Amniotic epithelial cell (primary cell): ENCODE data around the gene CUBN.

Experiments
- DNase-seq: peaks from one replicate; pipeline ENCODE4 v3.0.0-alpha.2; 2010; ENCODE audit warnings: low read depth

Gene CUBN

DNA sequence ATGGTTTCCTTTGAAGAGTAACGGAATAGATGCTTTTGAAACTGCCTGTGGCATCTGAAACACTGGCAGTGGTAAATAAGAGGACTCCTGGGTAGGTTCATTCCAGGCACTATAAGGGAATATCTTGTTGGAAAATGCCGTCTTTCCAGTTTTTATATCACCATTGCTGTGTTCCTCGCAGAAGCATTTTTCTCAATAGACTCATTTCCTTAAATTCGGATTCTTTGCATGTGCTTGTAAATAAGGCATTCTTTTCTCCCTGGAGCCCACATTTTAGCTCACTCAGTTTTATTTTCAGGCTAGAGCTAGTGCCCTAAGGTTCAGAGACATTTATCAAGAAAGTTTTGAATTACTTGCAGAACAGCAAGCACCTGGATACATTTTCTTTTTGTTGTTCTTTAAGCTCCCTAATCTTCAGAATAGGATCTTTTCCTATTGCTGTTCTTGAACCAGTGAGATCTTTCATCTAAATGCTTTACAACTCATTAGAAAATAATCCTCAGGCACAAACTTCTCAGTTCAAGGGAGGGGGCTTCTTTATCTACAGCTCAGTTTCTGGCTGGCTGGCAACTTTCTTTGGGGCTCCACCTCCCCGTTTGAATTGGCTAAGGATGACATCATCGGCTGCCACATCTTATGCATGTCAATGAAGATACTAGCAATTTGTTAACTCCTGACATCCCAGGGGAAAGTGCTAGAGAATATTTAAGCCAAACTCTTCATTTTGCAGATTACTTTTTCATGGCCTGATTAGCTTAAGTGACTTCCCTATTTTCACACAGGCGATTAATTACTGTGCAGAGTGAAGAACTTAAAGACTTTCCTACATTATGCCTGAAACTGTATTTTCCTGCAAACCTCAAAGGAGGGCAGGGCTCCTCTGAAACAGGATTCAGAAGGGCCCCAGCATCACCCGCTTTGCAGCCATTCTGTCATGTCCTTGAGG lies 178.7 kb downstream of the CUBN start:
- DNase-seq, result peak; percentile 42

DNA sequence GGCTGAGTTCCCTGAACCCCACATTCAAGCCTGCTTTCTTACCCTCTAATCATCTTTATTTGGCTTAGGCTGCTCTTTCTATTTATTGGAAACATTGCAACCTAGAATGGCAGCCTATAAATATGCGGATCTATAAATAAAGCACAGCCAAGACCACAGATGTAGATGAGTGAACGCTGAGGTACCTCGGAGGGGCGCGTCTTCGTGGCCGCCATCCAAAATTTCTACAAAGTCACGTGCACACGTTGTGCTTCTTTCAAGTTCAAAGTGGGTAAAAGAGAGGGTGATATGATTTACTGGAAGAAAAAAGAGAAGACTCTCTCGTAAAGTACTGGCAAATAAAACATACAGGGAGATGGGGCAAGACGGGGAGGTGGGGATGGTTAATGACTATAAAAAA lies 179.8 kb downstream of the CUBN start:
- no peak for DNase-seq

DNA sequence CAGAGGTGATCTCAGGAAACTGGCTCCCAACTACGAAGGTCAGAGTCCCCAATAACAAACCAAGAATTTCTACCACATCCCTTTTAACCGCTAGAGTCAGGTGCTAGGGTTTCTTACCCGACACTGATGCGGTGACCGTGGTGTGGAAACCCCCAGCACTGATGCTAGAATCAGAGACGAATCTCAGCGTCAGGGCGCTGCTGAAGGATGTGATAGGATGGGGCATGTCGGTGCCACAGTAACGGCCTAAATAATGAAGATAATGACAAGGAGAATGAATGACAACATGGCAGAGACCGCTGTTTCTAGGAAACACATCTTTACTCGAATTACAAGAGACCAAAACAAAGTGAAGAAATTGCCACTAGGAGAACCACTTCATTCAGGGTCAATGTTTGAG lies 181.2 kb downstream of the CUBN start:
- DNase-seq, result no peak

DNA sequence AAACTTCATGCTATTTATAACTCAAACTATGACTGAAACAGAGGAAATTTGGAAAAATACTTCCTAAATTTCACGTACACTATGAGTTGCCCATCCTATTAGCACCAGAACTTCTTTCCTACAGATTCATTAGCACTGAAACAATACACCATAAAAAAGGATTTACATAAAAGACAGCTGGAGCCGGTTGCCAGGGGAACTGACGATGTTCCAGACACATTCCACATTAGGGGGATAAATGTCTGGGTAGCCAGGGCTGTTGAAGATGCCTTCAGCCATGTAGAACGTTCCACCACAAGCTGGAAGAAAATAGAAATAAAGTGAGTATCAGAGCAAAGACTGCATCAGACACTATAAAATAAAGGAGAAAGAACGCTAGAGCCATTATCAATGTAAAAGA lies 182.5 kb downstream of the CUBN start:
- no peak for DNase-seq

DNA sequence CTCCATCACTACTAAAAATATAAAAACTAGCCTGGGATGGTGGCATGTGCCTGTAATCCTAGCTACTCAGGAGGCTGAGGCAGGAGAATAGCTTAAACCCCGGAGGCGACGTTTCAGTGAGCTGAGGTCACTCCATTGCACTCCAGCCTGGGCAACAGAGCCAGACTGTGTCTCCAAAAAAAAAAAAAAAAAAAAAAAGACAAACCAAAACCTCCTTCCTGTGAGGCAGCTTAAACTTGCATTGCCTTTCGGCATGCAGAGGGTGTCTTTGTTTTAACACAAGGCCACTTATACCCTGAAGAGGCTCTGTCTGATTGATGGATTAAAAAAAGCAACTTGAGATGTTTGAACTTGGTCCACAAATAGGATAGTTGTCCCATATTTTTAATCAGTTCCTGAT lies 184.0 kb downstream of the CUBN start:
- no peak for DNase-seq

DNA sequence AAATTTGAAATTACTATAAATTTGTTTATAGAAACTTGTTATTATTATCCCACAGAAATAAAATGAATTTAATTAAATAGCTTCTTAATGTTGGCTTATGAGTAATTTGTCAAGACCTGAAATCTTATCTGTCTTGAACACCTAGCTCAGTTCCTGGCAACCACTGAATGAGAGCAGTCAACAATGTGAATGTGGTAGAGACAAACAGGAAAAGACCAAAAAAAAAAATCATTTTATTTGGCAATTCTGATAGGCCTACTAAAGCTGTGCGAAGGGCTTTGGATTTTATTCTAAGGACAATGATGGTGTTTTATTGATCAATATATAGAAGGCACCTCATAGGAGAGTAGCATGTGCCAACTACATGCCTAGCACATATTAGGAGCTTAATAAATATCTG lies 184.6 kb downstream of the CUBN start:
- no peak for DNase-seq

DNA sequence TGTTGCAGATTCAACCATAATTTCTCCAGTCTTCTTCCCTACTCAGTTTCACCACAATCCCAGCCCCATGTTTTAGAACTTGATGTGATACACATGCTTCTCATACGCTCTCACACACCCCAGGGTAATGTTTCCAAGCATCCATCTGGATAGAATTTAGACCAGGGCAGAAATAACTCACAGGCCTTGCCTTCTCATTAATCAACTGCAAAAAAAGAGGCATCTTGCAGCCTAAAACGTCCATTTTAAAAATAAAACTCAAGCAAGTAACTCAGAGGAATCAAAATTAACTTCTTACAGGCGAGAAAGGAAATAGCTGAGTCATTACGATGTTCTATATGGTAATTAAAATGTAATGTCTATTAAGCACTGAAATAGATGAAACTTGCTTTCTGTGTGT lies 185.2 kb downstream of the CUBN start:
- DNase-seq, result no peak

DNA sequence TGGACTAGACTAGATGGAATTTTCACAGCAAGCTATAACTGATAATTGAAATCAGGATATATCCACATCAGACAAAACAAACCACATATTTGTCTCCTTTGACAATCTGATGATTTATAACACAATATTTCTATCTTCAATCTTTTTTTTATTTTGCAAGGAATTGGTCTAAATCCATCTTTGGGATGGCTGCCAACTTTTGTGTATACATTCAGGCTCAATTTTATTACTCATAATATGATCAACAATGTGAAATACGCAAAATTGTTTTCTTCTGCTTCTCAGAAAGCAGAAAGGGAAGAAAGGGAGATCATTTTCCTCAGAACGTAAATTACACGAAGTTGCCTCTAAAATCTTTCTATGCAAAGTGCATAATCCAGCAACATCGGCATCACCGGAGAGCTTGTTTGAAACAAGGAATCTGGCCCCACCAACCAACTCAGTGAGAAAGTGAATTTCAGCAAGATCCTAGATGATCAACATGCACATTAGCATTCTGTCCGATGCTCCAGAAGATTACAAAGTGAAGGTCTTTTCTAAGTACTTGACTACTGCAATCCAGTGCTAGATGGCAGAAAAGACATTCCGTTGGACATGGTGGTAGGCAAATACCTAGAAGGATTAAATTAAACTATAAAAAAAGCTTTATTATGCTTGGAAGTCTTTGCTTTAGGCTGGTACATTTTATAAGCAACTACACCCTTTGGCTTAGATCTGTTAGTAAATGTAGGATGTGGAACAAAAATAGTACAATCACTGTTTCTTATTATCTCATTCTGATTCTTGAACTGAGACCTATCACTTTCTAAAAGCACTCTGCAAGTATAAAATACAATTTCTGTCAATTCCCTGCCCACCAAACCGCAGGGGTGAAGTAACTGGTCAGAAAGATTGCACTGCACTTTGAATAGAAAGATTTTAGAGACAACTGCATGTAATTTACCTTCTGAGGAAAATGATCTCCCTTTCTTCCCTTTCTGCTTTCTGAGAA lies 186.0 kb downstream of the CUBN start:
- DNase-seq, result no peak

DNA sequence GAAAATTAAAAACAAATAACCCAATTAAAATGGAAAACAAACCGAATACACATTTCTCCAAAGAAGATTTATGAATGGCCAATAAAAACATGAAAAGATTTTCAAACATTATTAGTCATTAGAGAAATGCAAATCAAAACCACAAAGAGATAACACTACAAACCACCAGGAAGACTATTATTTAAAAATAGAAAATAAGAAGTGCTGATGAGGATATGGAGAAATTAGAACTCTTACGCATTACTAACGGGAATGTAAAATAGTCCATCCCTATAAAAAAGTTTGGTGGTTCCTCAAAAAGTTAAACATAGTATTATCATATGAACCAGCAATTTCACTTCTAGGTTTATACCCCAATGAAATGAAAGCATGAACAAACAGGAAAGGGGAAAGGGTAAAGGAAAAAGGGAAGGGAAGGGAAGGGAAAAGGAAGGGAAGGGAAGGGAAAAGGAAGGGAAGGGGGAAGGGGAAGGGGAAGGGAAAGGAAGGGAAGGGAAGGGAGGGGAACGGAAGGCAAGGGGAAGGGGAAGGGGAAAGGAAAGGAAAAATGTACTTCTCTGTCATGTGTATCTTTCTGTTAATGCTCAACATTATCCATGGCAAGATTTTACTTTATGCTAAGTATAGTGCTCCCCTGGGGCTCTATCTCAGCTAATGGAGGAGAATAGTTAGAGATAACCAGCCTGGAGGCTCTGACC lies 187.1 kb downstream of the CUBN start:
- DNase-seq, result peak; percentile 19

DNA sequence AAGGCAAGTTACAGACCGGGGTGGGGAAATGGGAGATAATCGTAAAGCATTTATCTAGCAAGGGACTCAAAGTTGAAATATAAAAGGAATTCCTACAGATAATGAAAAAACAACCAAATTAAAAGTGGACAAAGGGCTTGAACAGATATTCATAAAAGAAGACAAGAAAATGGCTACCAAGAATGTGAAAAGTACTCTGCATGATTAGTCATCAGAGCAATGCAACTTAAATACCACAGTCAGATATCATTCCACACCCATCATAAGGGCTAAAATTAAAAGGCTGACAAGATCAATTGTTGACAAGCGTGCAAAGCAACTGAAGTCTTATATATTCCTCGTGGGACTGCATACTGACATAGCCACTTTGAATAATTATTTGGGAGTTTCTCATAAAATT lies 187.7 kb downstream of the CUBN start:
- peak; percentile 38 for DNase-seq

DNA sequence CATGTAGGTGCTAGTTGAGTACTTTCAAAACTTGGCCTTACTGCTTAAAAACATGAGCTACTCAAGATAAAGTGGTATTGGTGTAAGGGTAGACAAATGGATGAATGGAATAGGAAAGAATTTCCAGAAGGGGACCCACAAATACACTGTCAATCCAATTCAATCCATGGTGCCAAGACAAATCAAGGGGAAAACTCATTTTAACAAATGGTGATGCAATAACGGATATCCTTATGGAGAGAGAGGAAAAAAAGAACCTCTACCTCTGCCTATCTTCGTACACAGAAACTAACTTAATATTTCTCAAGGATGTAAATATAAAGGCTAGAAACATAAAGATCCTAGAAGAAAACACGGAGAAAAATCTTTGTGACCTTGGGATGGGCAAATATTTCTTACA lies 188.5 kb downstream of the CUBN start:
- DNase-seq, result no peak

DNA sequence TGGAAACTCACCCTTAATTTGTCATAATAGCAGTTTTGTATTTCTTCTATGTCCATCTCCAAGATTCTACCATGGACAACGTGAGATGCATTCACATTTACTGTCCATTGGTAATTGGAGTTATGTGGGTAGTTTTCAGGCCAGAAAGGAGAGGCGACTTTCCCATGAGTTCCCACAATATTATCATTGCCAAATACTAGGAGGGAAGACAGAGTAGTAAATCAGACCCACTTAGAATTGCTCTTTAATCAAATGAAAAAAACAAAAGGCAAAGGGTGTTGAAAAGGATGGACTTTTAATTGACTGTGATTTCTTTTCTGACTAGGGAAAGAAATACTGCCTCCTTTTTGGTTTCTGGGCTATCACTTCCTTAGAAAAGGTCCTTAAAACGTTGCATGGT lies 190.7 kb downstream of the CUBN start:
- DNase-seq, result no peak

DNA sequence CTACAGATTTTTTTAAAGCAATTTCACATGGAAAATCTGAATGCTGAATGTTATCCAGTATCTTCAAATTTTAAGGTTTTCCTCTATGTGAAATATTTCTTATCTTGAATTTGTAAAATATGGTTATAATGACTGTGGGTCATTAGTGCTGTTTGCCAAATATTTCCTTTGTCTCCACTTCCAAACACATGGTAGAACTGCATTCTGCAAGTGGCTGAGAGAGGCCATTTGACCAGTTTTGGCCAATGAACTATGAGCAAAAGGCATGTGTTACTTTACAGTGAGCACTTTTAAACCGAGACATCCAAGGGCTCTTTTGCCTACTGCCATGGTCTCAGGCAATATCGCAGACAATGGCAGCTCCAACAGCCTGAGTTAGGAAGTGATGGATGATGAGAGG lies 195.2 kb downstream of the CUBN start:
- no peak for DNase-seq

DNA sequence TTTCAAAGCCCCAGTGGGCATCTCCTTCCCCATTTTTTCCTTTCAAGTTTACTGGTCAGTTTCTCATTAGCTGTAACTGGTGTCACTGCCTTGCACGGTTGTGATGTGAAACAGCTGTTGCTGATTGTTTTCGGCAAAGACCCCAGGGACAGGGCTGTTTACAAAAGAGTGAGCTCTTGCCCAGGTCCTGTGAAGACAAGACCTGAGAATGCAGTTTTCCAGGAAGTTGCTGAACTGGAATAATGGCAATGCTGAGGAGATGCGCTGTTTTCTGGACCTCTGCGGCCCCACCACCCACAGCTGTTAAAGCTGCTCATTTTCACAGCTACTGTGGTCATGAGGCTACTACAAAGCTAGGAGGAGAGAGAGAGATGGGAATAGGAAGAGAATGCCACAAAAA lies 195.8 kb downstream of the CUBN start:
- DNase-seq, result no peak

DNA sequence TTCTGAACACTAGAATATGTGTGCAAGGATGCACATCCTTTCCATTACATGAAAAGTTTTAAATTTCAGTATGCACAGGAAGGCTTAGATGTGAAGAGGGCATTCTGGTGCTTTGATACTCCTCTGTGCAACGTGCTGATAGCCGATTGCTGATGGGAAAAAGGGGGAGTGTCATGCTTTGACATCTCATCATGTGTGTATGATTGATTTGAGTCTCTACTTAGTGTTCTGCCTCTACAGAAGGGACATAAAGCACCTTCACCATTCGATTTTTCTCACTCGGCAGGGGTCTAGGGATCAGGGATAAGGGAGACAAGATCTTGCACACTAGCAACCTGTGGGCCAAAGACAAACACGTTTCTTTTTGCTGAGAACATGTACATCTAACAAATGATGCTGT lies 197.7 kb downstream of the CUBN start:
- no peak for DNase-seq

DNA sequence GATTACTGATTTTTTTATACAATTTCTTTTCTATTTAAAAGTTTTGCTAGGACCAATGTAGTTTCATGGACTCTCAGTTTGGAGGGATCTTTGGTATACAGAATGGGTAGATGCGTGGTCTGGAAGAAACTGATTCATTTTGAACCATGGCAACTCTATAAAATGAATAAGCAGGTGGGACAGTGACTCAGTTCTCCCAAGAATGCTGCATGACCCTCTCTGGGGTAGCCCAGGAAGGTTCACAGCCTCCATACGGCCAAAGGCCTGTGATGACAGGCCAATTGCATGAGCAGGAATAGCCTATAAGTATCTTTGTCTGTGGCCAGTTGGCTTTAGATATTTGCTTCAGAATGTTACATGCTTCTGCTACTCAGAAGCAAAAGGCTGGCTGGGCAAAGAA lies 199.1 kb downstream of the CUBN start:
- DNase-seq, result no peak

DNA sequence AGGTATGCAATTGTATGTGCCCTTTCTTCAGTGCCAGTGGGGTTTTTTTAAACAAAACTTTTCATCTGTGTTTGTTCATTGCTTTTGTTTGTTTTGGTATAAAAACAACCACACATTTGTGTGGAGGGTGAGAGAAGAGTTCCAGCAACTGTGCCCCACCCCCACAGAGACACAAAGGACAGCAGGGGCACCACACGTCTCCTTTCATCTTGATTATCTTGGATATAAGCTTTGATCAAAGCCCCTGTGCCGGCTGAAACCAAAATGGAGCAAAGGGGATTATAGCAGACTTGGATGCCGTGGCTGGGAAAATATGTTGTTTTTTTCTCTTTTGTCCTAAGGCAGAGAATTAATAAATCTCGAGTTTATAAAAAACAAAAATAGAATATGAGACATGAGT lies 200.5 kb downstream of the CUBN start:
- DNase-seq, result no peak

DNA sequence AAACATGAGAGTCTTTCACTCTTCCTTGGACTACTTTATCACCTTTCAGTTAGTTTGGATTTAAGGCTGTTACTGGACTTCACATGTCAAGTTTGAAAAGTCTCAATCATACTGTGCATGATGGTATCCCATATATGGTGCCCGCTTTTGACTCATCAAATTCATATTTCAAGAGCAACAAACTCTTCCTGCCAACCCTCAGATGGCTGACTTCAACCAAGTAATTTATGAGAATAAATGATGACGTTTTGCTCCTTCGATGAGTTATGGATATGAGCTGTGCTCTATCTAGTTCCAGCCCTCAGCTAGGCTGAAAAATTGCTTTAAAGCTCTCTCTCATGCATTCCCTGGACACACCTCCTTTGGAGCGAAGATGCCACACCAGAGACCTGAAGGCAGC lies 202.1 kb downstream of the CUBN start:
- no peak for DNase-seq

DNA sequence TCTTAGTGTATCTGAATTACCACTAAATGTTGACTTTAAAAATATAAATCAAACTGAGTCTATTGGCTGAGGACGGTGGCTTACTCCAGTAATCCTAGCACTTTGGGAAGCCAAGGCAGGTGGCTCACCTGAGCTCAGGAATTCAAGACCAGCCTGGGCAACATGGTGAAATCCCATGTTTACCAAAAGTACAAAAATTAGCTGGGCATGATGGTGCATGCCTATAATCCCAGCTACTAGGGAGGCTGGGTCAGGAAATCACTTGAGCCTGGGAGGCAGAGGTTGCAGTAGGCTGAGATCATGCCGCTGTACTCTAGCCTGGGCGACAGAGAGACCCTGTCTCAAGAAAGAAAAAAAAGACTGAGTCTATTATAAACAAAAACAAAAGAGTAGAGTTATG lies 205.9 kb downstream of the CUBN start:
- no peak for DNase-seq

DNA sequence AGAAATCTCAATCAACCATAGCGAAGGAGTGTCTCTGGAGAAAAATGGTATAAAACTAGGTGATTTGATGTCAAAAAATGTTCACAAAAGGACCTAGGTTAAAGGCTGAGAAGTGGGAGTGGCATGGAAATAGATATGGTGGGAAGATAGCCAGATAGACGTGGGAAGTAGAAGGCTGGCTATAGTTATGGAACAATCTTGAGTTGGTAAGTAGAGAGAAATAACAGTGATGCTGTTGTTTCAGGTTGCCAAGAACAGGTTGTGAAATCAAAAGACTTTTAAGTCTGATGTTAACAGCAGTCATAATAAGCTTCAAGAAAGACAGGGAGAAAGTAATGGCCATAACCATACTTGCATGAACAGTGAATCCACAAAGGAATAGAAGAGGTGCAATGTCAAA lies 206.3 kb downstream of the CUBN start:
- peak; percentile 43 for DNase-seq

DNA sequence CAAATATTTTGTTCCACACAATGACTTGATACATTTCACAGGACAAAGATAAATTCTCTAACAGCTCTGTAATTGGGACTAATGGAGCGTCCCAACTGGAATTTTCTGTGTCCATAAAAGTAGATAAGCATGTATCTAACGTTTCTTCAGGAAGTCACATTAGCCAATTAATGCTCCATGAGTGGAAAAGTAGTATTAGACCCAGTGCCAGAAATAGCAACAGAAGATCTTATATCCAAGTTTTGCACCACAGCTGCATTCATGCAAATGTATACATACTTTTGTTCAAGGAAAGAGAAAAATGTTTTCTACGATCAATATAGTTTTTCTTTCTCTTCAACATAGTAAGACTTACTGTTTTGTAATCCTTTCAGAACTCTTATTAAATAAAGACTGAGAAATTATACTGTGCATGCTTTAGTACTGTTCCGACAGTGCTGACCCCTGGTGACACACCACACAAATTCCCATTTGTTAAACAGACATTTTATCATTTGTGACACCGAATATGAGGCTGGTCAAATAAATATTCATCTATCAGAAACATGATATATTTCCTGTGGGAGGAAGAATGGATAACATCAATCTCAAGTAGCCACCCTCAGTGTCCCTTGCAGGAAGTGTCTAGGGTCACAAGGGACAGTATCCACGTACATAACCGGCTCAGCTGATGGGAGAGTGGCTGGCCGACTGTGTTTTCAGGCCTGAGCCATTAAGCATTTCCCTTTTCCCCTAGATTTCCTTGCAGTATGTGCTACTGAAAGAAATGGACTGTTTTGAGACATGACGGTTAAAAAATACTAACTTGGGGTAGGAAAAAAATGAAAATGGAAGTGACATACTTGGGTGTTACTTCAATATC lies 210.3 kb downstream of the CUBN start:
- no peak for DNase-seq
